ENCODE data around the gene CDX1. TPM values are rescaled to one million over a fixed set of nuclear protein-coding genes. Genes with fewer than 3 reads are reported as not detected.

CDX1 gene
- total RNA-seq, 1 experiment from 2014 or later: not detected

DNA sequence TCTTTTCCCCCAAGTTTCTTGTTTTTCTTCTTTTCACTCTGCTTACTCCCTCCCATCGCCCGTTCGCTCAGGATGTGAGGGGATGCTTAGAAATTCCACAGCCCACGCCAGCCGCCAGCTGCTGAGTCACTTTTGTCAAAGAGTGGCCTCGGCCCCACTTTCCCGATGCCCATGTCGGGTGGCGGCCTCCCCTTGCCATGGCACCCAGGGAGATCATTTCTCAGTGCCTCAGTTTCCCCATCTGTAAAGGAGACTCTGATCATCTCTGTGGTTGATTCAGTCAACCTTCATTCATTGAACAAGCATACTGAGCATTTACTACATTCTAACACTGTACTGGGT is 10.6 kb upstream of the CDX1 start:
- no peaks in the 10 kb centered on the region for H3K9me3 Mint-ChIP-seq (ENCODE audit: unreplicated experiment)
- BruUV-seq (replicated peaks): no TSS peak
- TF ChIP-seq, protein P1, sequence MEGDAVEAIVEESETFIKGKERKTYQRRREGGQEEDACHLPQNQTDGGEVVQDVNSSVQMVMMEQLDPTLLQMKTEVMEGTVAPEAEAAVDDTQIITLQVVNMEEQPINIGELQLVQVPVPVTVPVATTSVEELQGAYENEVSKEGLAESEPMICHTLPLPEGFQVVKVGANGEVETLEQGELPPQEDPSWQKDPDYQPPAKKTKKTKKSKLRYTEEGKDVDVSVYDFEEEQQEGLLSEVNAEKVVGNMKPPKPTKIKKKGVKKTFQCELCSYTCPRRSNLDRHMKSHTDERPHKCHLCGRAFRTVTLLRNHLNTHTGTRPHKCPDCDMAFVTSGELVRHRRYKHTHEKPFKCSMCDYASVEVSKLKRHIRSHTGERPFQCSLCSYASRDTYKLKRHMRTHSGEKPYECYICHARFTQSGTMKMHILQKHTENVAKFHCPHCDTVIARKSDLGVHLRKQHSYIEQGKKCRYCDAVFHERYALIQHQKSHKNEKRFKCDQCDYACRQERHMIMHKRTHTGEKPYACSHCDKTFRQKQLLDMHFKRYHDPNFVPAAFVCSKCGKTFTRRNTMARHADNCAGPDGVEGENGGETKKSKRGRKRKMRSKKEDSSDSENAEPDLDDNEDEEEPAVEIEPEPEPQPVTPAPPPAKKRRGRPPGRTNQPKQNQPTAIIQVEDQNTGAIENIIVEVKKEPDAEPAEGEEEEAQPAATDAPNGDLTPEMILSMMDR (IDR thresholded peaks at IDR 0.05; ENCODE audit: unreplicated experiment): no peak
- ChIA-PET CTCF (interaction anchor here (1.3 kb wide), 1 partner anchor 18 kb away, joined by 3 read pairs; no protein-coding TSS in a partner anchor), POLR2A (no interaction called here)
- no peaks in the 10 kb centered on the region for H3K27me3 Mint-ChIP-seq (ENCODE audit: insufficient read depth, unreplicated experiment)
- no peak overlapping the region for H3K27ac Mint-ChIP-seq (ENCODE audit: low read depth, unreplicated experiment)
- peaks cover 6% of the 10 kb centered on the region for H3K4me1 Mint-ChIP-seq (ENCODE audit: insufficient read depth, unreplicated experiment)
- no peak for DNase-seq (ENCODE audit: unreplicated experiment)
- no peak overlapping the region for H3K4me3 Mint-ChIP-seq (ENCODE audit: unreplicated experiment)
- intact Hi-C loops (cut with micrococcal nuclease): no loop called here
- no peaks in the 10 kb centered on the region for H3K36me3 Mint-ChIP-seq (ENCODE audit: insufficient read depth, unreplicated experiment)

- no peak overlapping the region for H3K27ac Mint-ChIP-seq (ENCODE audit: low read depth, unreplicated experiment)
- DNase-seq (ENCODE audit: unreplicated experiment): no peak
- H3K27me3 Mint-ChIP-seq (ENCODE audit: insufficient read depth, unreplicated experiment): no peaks in the 10 kb centered on the region
- TF ChIP-seq, protein P1 (IDR thresholded peaks at IDR 0.05; ENCODE audit: unreplicated experiment): no peak
- ChIA-PET POLR2A (interaction anchor here (1.2 kb wide), 1 partner anchor 22 kb away, joined by 3 read pairs; no protein-coding TSS in a partner anchor), CTCF (interaction anchor here (1.3 to 9.2 kb wide), 3 partner anchors 18 to 194 kb away, joined by 3 to 118 read pairs (median 26); no protein-coding TSS in a partner anchor)
- no peak overlapping the region for H3K4me3 Mint-ChIP-seq (ENCODE audit: unreplicated experiment)
- H3K36me3 Mint-ChIP-seq (ENCODE audit: insufficient read depth, unreplicated experiment): no peaks in the 10 kb centered on the region
- H3K9me3 Mint-ChIP-seq (ENCODE audit: unreplicated experiment): no peaks in the 10 kb centered on the region
- intact Hi-C loops (cut with micrococcal nuclease): no loop called here
- H3K4me1 Mint-ChIP-seq (ENCODE audit: insufficient read depth, unreplicated experiment): peaks cover 8% of the 10 kb centered on the region
- no TSS peak for BruUV-seq (replicated peaks)
Measured at GRCh38 chr5:150156540-150156939, 10.0 kb upstream of the CDX1 start.

GRCh38 chr5:150157168-150157567 is 9.4 kb upstream of the CDX1 start:
- ChIA-PET POLR2A (interaction anchor here (1.2 kb wide), 1 partner anchor 23 kb away, joined by 3 read pairs; no protein-coding TSS in a partner anchor), CTCF (interaction anchor here (0.5 to 9.2 kb wide), 7 partner anchors 17 to 193 kb away, joined by 3 to 118 read pairs (median 7); no protein-coding TSS in a partner anchor)
- H3K4me3 Mint-ChIP-seq (ENCODE audit: unreplicated experiment): no peak overlapping the region
- no peak for DNase-seq (ENCODE audit: unreplicated experiment)
- TF ChIP-seq, protein P1 (IDR thresholded peaks at IDR 0.05; ENCODE audit: unreplicated experiment): no peak
- intact Hi-C loops (cut with micrococcal nuclease): no loop called here
- H3K36me3 Mint-ChIP-seq (ENCODE audit: insufficient read depth, unreplicated experiment): no peaks in the 10 kb centered on the region
- H3K4me1 Mint-ChIP-seq (ENCODE audit: insufficient read depth, unreplicated experiment): peaks cover 10% of the 10 kb centered on the region
- no TSS peak for BruUV-seq (replicated peaks)
- H3K9me3 Mint-ChIP-seq (ENCODE audit: unreplicated experiment): no peaks in the 10 kb centered on the region
- no peaks in the 10 kb centered on the region for H3K27me3 Mint-ChIP-seq (ENCODE audit: insufficient read depth, unreplicated experiment)
- no peak overlapping the region for H3K27ac Mint-ChIP-seq (ENCODE audit: low read depth, unreplicated experiment)

- no TSS peak for BruUV-seq (replicated peaks)
- no peak for DNase-seq (ENCODE audit: unreplicated experiment)
- Mint-ChIP-seq H3K27ac (ENCODE audit: low read depth, unreplicated experiment) (no peak overlapping the region), H3K9me3 (ENCODE audit: unreplicated experiment) (no peaks in the 10 kb centered on the region), H3K27me3 (ENCODE audit: insufficient read depth, unreplicated experiment) (no peaks in the 10 kb centered on the region), H3K4me1 (ENCODE audit: insufficient read depth, unreplicated experiment) (peaks cover 10% of the 10 kb centered on the region), H3K36me3 (ENCODE audit: insufficient read depth, unreplicated experiment) (no peaks in the 10 kb centered on the region), H3K4me3 (ENCODE audit: unreplicated experiment) (no peak overlapping the region)
- CTCF ChIA-PET: interaction anchor here (0.6 to 9.2 kb wide), 11 partner anchors 10 to 278 kb away, joined by 3 to 118 read pairs (median 5); no protein-coding TSS in a partner anchor
- TF ChIP-seq, protein P1 (IDR thresholded peaks at IDR 0.05; ENCODE audit: unreplicated experiment): no peak
- POLR2A ChIA-PET: interaction anchor here (1.4 kb wide), 1 partner anchor 60 kb away, joined by 4 read pairs; no protein-coding TSS in a partner anchor
- intact Hi-C loops (cut with micrococcal nuclease): no loop called here
Measured at GRCh38 chr5:150158170-150158949, 8.2 kb upstream of the CDX1 start.

Data from MCF 10A (cell line).